ENCODE data around the gene PTPRS. TPM values are rescaled to one million over a fixed set of nuclear protein-coding genes. Genes with fewer than 3 reads are reported as not detected.

Gene PTPRS
- total and polyA plus RNA-seq, 2 of the 13 experiments (the other 11 are each of a cell fraction or from before 2014, with no cell fraction given): 32.7 to 43.9 TPM

- no peak for TF ChIP-seq TRIM22 (IDR thresholded peaks at IDR 0.05)
- TF ChIP-seq SMARCC2 (IDR thresholded peaks at IDR 0.05): no peak
- 0 out of 4 replicates have a peak, but pooled peaks of 1 of the 2 experiments have one; percentile 8 for TF ChIP-seq HMGXB4 (CRISPR knock-in tag; IDR thresholded peaks at IDR 0.05; ENCODE audit: borderline replicate concordance in 1 of 2, low read depth in 1 of 2)
- no peak for TF ChIP-seq ZBTB40 (IDR thresholded peaks at IDR 0.05)
- no peak for TF ChIP-seq ZBTB40 (CRISPR knock-in tag; IDR thresholded peaks at IDR 0.05)
- TF ChIP-seq ZNF792 (CRISPR knock-in tag; IDR thresholded peaks at IDR 0.05): no peak
- no peak; the same call in 1 of the 2 replicates for TF ChIP-seq PHF8 (CRISPR knock-in tag; IDR thresholded peaks at IDR 0.05)
- 0 out of 2 replicates have a peak, but pooled peaks have one; percentile 9 for TF ChIP-seq ZBTB7B (CRISPR knock-in tag; IDR thresholded peaks at IDR 0.05)
- TF ChIP-seq ZNF383 (CRISPR knock-in tag; IDR thresholded peaks at IDR 0.05; ENCODE audit: borderline replicate concordance): no peak
- no peak for TF ChIP-seq ZFP62 (CRISPR knock-in tag; IDR thresholded peaks at IDR 0.05)
- TF ChIP-seq SPEN (CRISPR knock-in tag; IDR thresholded peaks at IDR 0.05; ENCODE audit: low read depth): no peak
- TF ChIP-seq, protein P1, sequence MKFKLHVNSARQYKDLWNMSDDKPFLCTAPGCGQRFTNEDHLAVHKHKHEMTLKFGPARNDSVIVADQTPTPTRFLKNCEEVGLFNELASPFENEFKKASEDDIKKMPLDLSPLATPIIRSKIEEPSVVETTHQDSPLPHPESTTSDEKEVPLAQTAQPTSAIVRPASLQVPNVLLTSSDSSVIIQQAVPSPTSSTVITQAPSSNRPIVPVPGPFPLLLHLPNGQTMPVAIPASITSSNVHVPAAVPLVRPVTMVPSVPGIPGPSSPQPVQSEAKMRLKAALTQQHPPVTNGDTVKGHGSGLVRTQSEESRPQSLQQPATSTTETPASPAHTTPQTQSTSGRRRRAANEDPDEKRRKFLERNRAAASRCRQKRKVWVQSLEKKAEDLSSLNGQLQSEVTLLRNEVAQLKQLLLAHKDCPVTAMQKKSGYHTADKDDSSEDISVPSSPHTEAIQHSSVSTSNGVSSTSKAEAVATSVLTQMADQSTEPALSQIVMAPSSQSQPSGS (CRISPR knock-in tag; IDR thresholded peaks at IDR 0.05): 0 out of 2 replicates have a peak, but pooled peaks have one; percentile 2
- no peak for TF ChIP-seq ZNF362 (CRISPR knock-in tag; IDR thresholded peaks at IDR 0.05; ENCODE audit: borderline replicate concordance)
- TF ChIP-seq ZSCAN25 (CRISPR knock-in tag; IDR thresholded peaks at IDR 0.05): no peak
Measured at GRCh38 chr19:5339950-5340636, 519 bp downstream of the PTPRS start (continued).

Data from HepG2 (cell line).